ENCODE data around the gene CMBL. TPM values are rescaled to one million over a fixed set of nuclear protein-coding genes. Genes with fewer than 3 reads are reported as not detected.

CMBL gene
- total and polyA plus RNA-seq, 2 donors from 2014 or later = 36.6 to 243 TPM

- FAIRE-seq = no peak
- peaks cover 0 to 10% (median 0%) of the 10 kb centered on the region in 3 donors for H3K4me1 ChIP-seq (ENCODE audit: control insufficient read depth in 2 of 3, insufficient read depth in 2 of 3, low read depth in 1 of 3, low read length in 3 of 3)
- H3K9me3 ChIP-seq (ENCODE audit: control insufficient read depth in 2 of 3, insufficient read depth in 1 of 3, low read length in 3 of 3) = no peaks in the 10 kb centered on the region
- peak overlapping the region; percentile 66 to 90 (median 90) for H3K4me3 ChIP-seq (ENCODE audit: low read length in 3 of 3)
- no peaks in the 10 kb centered on the region for H3K36me3 ChIP-seq (ENCODE audit: control insufficient read depth in 2 of 3, insufficient read depth in 3 of 3, low read length in 3 of 3)
- intact Hi-C loops (cut with DNase I) = no loop called here
- H3K27ac ChIP-seq (ENCODE audit: low read depth in 2 of 2, low read length in 2 of 2) = peak overlapping the region; percentile 96 to 98
- H3K9ac ChIP-seq (ENCODE audit: low read length in 3 of 3) = peak overlapping the region; percentile 48 to 84 (median 71)
- peak in 4 of 5 donors; percentile 74 to 86 (median 84) for DNase-seq
- TF ChIP-seq CTCF (IDR thresholded peaks at IDR 0.05; ENCODE audit: borderline replicate concordance, extremely low read depth, insufficient read depth) = no peak
- H3K27me3 ChIP-seq (ENCODE audit: control insufficient read depth, insufficient read depth, low read length) = no peaks in the 10 kb centered on the region
These were observed 46.6 kb upstream of the CMBL start for GRCh38 chr5:10354048-10354872.

- peak within 1 kb of the TSS; percentile 66 to 90 (median 90) for H3K4me3 ChIP-seq (ENCODE audit: low read length in 3 of 3)
- DNase-seq (peak; percentile 96 to 99 (median 97)), FAIRE-seq (no peak)
- H3K9me3 ChIP-seq (ENCODE audit: control insufficient read depth in 2 of 3, insufficient read depth in 1 of 3, low read length in 3 of 3) = no peaks in the 10 kb centered on the region
- H3K27me3 ChIP-seq (ENCODE audit: control insufficient read depth, insufficient read depth, low read length) = no peaks in the 10 kb centered on the region
- H3K27ac ChIP-seq (ENCODE audit: low read depth in 2 of 2, low read length in 2 of 2) = peak within 1 kb of the TSS; percentile 96 to 98
- intact Hi-C loops (cut with DNase I) = no loop called here
- TF ChIP-seq CTCF (IDR thresholded peaks at IDR 0.05; ENCODE audit: borderline replicate concordance, extremely low read depth, insufficient read depth) = peak; percentile 1
- peaks cover 0 to 10% (median 0%) of the 10 kb centered on the region in 3 donors for H3K4me1 ChIP-seq (ENCODE audit: control insufficient read depth in 2 of 3, insufficient read depth in 2 of 3, low read depth in 1 of 3, low read length in 3 of 3)
- H3K9ac ChIP-seq (ENCODE audit: low read length in 3 of 3) = peak within 1 kb of the TSS; percentile 48 to 86 (median 84)
- H3K36me3 ChIP-seq (ENCODE audit: control insufficient read depth in 2 of 3, insufficient read depth in 3 of 3, low read length in 3 of 3) = no peaks in the 10 kb centered on the region
These were observed 45.7 kb upstream of the CMBL start, which contains the start of gene MARCHF6 for GRCh38 chr5:10353241-10354047. MARCHF6 (plus strand) TSS chr5:10353695; CDS start chr5:10353899, 204 bp downstream.

GRCh38 chr5:10352430-10353240, 44.9 kb upstream of the CMBL start:
- DNase-seq = peak in 2 of 5 donors; percentile 85 to 89
- intact Hi-C loops (cut with DNase I) = no loop called here
- Histone ChIP-seq H3K4me1 (ENCODE audit: control insufficient read depth in 2 of 3, insufficient read depth in 2 of 3, low read depth in 1 of 3, low read length in 3 of 3) (peaks cover 0 to 10% (median 0%) of the 10 kb centered on the region in 3 donors), H3K27me3 (ENCODE audit: control insufficient read depth, insufficient read depth, low read length) (no peaks in the 10 kb centered on the region), H3K4me3 (ENCODE audit: low read length in 3 of 3) (peak overlapping the region; percentile 54 to 90 (median 80)), H3K9ac (ENCODE audit: low read length in 3 of 3) (peak overlapping the region; percentile 34 to 86 (median 84)), H3K9me3 (ENCODE audit: control insufficient read depth in 2 of 3, insufficient read depth in 1 of 3, low read length in 3 of 3) (no peaks in the 10 kb centered on the region), H3K27ac (ENCODE audit: low read depth in 2 of 2, low read length in 2 of 2) (peak overlapping the region; percentile 96 to 98), H3K36me3 (ENCODE audit: control insufficient read depth in 2 of 3, insufficient read depth in 3 of 3, low read length in 3 of 3) (no peaks in the 10 kb centered on the region)
- FAIRE-seq = no peak
- TF ChIP-seq CTCF (IDR thresholded peaks at IDR 0.05; ENCODE audit: borderline replicate concordance, extremely low read depth, insufficient read depth) = no peak
